HL-60 (cell line): ENCODE measurements around the gene ZMIZ1.

Experiments used
- POLR2AphosphoS5 ChIP-seq: IDR thresholded peaks from 2 replicates; pipeline ENCODE4 v1.6.1; 2012; ENCODE audit warnings: low read depth
- TF ChIP-seq, protein P1 (sequence below): IDR thresholded peaks from one replicate; pipeline ENCODE4 v1.5.1; 2011; ENCODE audit warnings: low read length, control low read depth, inconsistent platforms; ENCODE audit not compliant: insufficient read depth

DNA sequence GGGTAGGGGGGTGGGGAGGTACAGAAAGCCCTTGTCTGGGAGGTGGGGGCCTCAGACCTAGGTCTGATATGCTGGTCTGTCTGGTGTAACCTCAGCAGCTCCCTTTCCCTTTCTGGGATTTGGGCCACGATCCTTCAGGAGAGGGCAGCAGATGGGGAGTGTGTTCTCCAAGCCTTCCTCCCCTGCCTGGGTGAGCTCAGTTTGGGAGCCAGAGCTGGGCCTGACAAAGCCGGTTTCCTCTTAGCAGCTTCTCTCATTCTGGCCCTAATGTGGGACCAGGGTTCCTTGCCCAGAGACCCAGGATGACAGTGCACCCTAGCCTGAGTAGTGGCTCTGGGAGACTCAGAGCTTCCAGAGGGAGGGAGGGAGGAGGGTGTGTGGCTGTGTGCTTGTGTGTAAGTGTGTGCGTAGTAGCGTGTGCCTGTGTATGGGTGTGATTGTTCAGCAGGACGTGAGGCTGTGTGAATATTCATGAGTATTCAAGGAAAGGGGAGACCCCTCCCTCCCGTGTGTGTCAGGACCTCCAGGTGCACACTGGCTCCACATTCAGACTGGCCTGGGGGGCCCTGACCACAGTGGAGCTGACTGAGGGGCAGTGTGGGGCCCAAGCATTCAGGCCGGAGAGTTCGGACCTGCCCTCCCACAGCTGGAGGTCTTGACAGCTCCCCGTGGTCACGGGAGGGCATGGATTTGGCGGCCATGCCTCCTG is 96.5 kb downstream of the ZMIZ1 start:
- TF ChIP-seq, protein P1, sequence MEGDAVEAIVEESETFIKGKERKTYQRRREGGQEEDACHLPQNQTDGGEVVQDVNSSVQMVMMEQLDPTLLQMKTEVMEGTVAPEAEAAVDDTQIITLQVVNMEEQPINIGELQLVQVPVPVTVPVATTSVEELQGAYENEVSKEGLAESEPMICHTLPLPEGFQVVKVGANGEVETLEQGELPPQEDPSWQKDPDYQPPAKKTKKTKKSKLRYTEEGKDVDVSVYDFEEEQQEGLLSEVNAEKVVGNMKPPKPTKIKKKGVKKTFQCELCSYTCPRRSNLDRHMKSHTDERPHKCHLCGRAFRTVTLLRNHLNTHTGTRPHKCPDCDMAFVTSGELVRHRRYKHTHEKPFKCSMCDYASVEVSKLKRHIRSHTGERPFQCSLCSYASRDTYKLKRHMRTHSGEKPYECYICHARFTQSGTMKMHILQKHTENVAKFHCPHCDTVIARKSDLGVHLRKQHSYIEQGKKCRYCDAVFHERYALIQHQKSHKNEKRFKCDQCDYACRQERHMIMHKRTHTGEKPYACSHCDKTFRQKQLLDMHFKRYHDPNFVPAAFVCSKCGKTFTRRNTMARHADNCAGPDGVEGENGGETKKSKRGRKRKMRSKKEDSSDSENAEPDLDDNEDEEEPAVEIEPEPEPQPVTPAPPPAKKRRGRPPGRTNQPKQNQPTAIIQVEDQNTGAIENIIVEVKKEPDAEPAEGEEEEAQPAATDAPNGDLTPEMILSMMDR = no peak
- TF ChIP-seq POLR2AphosphoS5 = no peak
